ENCODE results near the gene COPRS.

DNA sequence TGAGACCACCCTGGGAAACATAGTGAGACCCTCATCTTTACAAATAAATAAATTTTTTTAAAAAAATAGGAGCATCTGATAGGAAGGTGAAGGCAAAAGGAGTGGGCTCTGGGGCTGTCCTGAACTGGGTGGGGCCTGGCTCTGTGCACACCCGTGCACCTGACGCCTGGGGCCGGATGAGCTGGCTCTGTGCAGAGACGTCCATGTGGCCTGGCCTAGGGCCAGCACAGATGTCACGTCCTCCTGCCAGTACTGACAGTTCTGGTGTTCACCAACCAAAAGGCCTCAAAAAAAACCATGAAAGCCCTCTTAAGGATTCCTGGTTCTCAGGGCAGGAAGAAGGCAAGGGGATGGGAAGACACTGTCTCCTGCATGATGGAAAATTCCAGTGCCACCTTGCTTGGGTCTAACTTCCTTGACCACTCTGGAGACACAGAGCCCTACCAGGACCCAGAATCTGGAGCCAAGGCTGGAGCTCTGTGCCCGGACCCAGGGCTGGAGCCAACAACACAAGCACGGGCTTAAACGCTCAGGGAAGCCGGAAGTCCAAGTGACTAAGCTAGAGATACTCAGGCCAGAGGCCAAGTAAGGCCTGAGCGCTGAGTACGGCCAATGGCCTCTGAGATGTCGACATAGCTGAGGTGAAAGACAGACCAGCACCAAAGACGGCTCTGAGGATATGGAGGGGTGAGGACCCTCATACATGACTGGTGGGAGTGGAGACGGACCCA lies 32.9 kb downstream of the COPRS start:
- TF ChIP-seq, protein P1, sequence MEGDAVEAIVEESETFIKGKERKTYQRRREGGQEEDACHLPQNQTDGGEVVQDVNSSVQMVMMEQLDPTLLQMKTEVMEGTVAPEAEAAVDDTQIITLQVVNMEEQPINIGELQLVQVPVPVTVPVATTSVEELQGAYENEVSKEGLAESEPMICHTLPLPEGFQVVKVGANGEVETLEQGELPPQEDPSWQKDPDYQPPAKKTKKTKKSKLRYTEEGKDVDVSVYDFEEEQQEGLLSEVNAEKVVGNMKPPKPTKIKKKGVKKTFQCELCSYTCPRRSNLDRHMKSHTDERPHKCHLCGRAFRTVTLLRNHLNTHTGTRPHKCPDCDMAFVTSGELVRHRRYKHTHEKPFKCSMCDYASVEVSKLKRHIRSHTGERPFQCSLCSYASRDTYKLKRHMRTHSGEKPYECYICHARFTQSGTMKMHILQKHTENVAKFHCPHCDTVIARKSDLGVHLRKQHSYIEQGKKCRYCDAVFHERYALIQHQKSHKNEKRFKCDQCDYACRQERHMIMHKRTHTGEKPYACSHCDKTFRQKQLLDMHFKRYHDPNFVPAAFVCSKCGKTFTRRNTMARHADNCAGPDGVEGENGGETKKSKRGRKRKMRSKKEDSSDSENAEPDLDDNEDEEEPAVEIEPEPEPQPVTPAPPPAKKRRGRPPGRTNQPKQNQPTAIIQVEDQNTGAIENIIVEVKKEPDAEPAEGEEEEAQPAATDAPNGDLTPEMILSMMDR (IDR thresholded peaks at IDR 0.05), result no peak
- TF ChIP-seq POLR2A (IDR thresholded peaks at IDR 0.05), result no peak

Measured in prostate gland (tissue), 2 donors.